H1 (cell line): Measurements from ENCODE around the gene GCLC. TPM values are rescaled to one million over a fixed set of nuclear protein-coding genes. Genes with fewer than 3 reads are reported as not detected.

ENCODE experiments used
- CTCF ChIA-PET: fragments of 300-600 bp; sonication (Branson Sonifier 250); formaldehyde crosslinking; loops from one replicate; lab custom pipeline; 2021; ENCODE audit not compliant: partially characterized antibody; lab: Charles Lee
- POLR2A ChIA-PET: fragments of 300-600 bp; sonication (Branson Sonifier 250); formaldehyde crosslinking; loops from one replicate; lab custom pipeline; 2021; ENCODE audit warnings: inconsistent platforms; ENCODE audit not compliant: partially characterized antibody; lab: Charles Lee
- DNase-seq, 2 experiments: peaks; one replicate each; pipeline versions ENCODE4 v3.0.0 to v3.0.0-alpha.2; 2010 to 2022; ENCODE audit warnings: low spot score in 2 of 2, low read depth in 1 of 2, mixed read lengths in 1 of 2
- FAIRE-seq: peaks from 2 replicates; lab custom pipeline; 2011; peaks lifted over from hg19 to GRCh38; lab: Jason Lieb, UNC
- H2AFZ ChIP-seq: 2 replicates; pipeline ENCODE4 v1.8.1; 2012; ENCODE audit warnings: low read length, inconsistent platforms
- H2AK5ac ChIP-seq: 2 replicates; pipeline ENCODE4 v1.6.1; 2013; ENCODE audit warnings: low read depth, low read length
- H2BK120ac ChIP-seq: replicated peaks from 2 replicates; pipeline ENCODE3; 2013; ENCODE audit warnings: low read depth, low read length, inconsistent platforms
- H2BK12ac ChIP-seq: 2 replicates; pipeline ENCODE4 v1.6.1; 2013; ENCODE audit warnings: low read depth, low read length
- H2BK15ac ChIP-seq: 2 replicates; pipeline ENCODE4 v1.6.1; 2013; ENCODE audit warnings: low read length
- H2BK20ac ChIP-seq: 2 replicates; pipeline ENCODE4 v1.6.1; 2013; ENCODE audit warnings: low read length
- H2BK5ac ChIP-seq: 2 replicates; pipeline ENCODE4 v1.6.1; 2013; ENCODE audit warnings: low read depth, low read length
- H3K14ac ChIP-seq: 2 replicates; pipeline ENCODE4 v1.6.1; 2013; ENCODE audit warnings: inconsistent platforms; ENCODE audit not compliant: insufficient read length
- H3K18ac ChIP-seq: 2 replicates; pipeline ENCODE4 v1.6.1; 2013; ENCODE audit warnings: low read length; ENCODE audit errors: extremely low read depth
- H3K23ac ChIP-seq: 2 replicates; pipeline ENCODE4 v1.6.1; 2013; ENCODE audit warnings: inconsistent platforms; ENCODE audit not compliant: insufficient read length
- H3K23me2 ChIP-seq: 2 replicates; pipeline ENCODE4 v1.6.1; 2013; ENCODE audit warnings: low read depth, low read length
- H3K27ac ChIP-seq: 2 replicates; pipeline ENCODE4 v1.6.1; 2011; ENCODE audit warnings: low read depth, low read length, inconsistent platforms
- H3K27me3 ChIP-seq, 4 experiments: replicated peaks in 1 of 4; 1 replicate in 1 of 4; 2 replicates in 3 of 4; pipeline versions ENCODE4 v1.6.1 to v1.8.1; 2011 to 2013; ENCODE audit warnings: low read length in 3 of 4, mild to moderate bottlenecking in 3 of 4, inconsistent platforms in 2 of 4, mixed read lengths in 2 of 4, moderate library complexity in 1 of 4; ENCODE audit not compliant: control insufficient read depth in 3 of 4, insufficient read depth in 3 of 4; ENCODE audit errors: extremely low read depth in 1 of 4
- H3K36me3 ChIP-seq, 4 experiments: 2 replicates each; pipeline versions ENCODE4 v1.6.1 to v1.8.1; 2011 to 2013; ENCODE audit warnings: mild to moderate bottlenecking in 4 of 4, low read length in 3 of 4, moderate library complexity in 2 of 4, control low read depth in 1 of 4, inconsistent platforms in 1 of 4; ENCODE audit not compliant: insufficient read depth in 4 of 4, control insufficient read depth in 2 of 4
- H3K4ac ChIP-seq: replicated peaks from 2 replicates; pipeline ENCODE3; 2013; ENCODE audit warnings: low read length, low read depth, mixed read lengths, inconsistent platforms; ENCODE audit not compliant: insufficient read length
- H3K4me1 ChIP-seq, 4 experiments: replicated peaks in 1 of 4; 1 replicate in 1 of 4; 2 replicates in 3 of 4; pipeline versions ENCODE4 v1.6.1 to v1.8.1; 2011 to 2013; ENCODE audit warnings: low read length in 3 of 4, inconsistent platforms in 2 of 4, mixed read lengths in 1 of 4; ENCODE audit not compliant: insufficient read depth in 4 of 4, control insufficient read depth in 3 of 4
- H3K4me2 ChIP-seq, 2 experiments: 2 replicates each; pipeline versions ENCODE4 v1.6.1 to v1.8.1; 2011 to 2013; ENCODE audit warnings: low read depth in 2 of 2, low read length in 2 of 2, control low read depth in 1 of 2, inconsistent platforms in 1 of 2, mild to moderate bottlenecking in 1 of 2; ENCODE audit not compliant: insufficient read depth in 1 of 2
- H3K4me3 ChIP-seq, 4 experiments: fragments of 200-600, 300-600 bp in 1 of 4; sonication (generic), shearing (Covaris generic), sonication (Bioruptor Twin) in 1 of 4; 2 replicates each; pipeline versions ENCODE4 v1.5.1 to v1.8.1; 2011 to 2016; ENCODE audit warnings: low read length in 4 of 4, low read depth in 3 of 4, control low read depth in 2 of 4, inconsistent platforms in 2 of 4, mild to moderate bottlenecking in 2 of 4, mixed read lengths in 1 of 4, moderate library complexity in 1 of 4; ENCODE audit not compliant: insufficient read depth in 2 of 4; ENCODE audit errors: extremely low read depth in 1 of 4
- H3K56ac ChIP-seq: replicated peaks from 2 replicates; pipeline ENCODE3; 2013; ENCODE audit warnings: low read depth, mild to moderate bottlenecking, mixed read lengths, low read length, inconsistent platforms; ENCODE audit not compliant: insufficient read length
- H3K79me1 ChIP-seq: 2 replicates; pipeline ENCODE4 v1.6.1; 2013; ENCODE audit warnings: low read depth, low read length, control low read depth
- H3K79me2 ChIP-seq, 2 experiments: 2 replicates each; pipeline versions ENCODE4 v1.6.1 to v1.8.1; 2012 to 2013; ENCODE audit warnings: low read length in 2 of 2, mild to moderate bottlenecking in 2 of 2, inconsistent platforms in 1 of 2; ENCODE audit not compliant: insufficient read depth in 2 of 2, control insufficient read depth in 1 of 2
- H3K9ac ChIP-seq, 4 experiments: replicated peaks in 1 of 4; 1 replicate in 1 of 4; 2 replicates in 3 of 4; pipeline versions ENCODE4 v1.6.1 to v1.8.1; 2011 to 2013; ENCODE audit warnings: low read depth in 3 of 4, low read length in 3 of 4, control low read depth in 2 of 4, mild to moderate bottlenecking in 2 of 4, moderate library complexity in 2 of 4, inconsistent platforms in 1 of 4; ENCODE audit errors: extremely low read depth in 1 of 4
- H3K9me3 ChIP-seq, 2 experiments: 2 replicates each; pipeline versions ENCODE4 v1.6.1 to v1.8.1; 2012 to 2013; ENCODE audit warnings: mild to moderate bottlenecking in 2 of 2, moderate library complexity in 2 of 2, control low read depth in 1 of 2, inconsistent platforms in 1 of 2, low read depth in 1 of 2, low read length in 1 of 2, mixed read lengths in 1 of 2; ENCODE audit not compliant: insufficient read depth in 2 of 2
- H4K20me1 ChIP-seq, 2 experiments: replicated peaks in 1 of 2; 2 replicates each; pipeline versions ENCODE3 to v1.8.1; 2011 to 2013; ENCODE audit warnings: inconsistent platforms in 2 of 2, low read length in 2 of 2, mild to moderate bottlenecking in 1 of 2; ENCODE audit not compliant: insufficient read depth in 2 of 2, control insufficient read depth in 1 of 2
- H4K5ac ChIP-seq: 2 replicates; pipeline ENCODE4 v1.6.1; 2013; ENCODE audit warnings: low read length, low read depth, mixed read lengths, inconsistent platforms; ENCODE audit not compliant: insufficient read length
- H4K8ac ChIP-seq: 2 replicates; pipeline ENCODE4 v1.8.0; 2013; ENCODE audit warnings: mild to moderate bottlenecking, moderate library complexity, low read length, inconsistent platforms; ENCODE audit not compliant: insufficient read depth; ENCODE audit errors: extremely low read depth
- H4K91ac ChIP-seq: replicated peaks from 2 replicates; pipeline ENCODE3; 2013; ENCODE audit warnings: low read length, mixed read lengths, inconsistent platforms; ENCODE audit not compliant: insufficient read length
- WGBS, 2 experiments: shearing (Covaris generic) in 1 of 2; methylation state at CpG; one replicate each; pipeline versions ENCODE4 v1.1.6 to v1.1.7; 2013 to 2015; ENCODE audit warnings: low lambda C conversion rate in 2 of 2, mixed read lengths in 2 of 2, inconsistent platforms in 1 of 2, low coverage in 1 of 2, missing lambda C conversion rate in 1 of 2; ENCODE audit not compliant: insufficient replicate concordance in 2 of 2, insufficient coverage in 1 of 2, insufficient read length in 1 of 2; ENCODE audit errors: extremely low coverage in 1 of 2, missing lambda C conversion rate in 1 of 2; 5-methylcytosine and 5-hydroxymethylcytosine counted together
- polyA plus RNA-seq, 7 experiments: library from polyadenylated mRNA; depleted of rRNA in 3 of 7; stranded (reverse) in 5 of 7; unstranded in 2 of 7; fragments of >200 nt in 5 of 7; fragments of 200-250 nt in 2 of 7; gene quantifications; 1 replicate in 5 of 7; 2 replicates in 1 of 7; 4 replicates in 1 of 7; pipeline versions ENCODE4 v1.2.1 to v1.2.3, GENCODE V29; 2011 to 2013; ENCODE audit warnings: missing spikeins in 2 of 7, mixed read lengths in 2 of 7
- total RNA-seq: library from RNA; stranded (reverse); fragmentation: NEBNext Ultra II Directional; extraction: Animal tissue kit (Norgen Biotek cat#: 25700); gene quantifications from 2 replicates; pipeline ENCODE4 v1.2.1, GENCODE V29; 2021

The GCLC gene
- total and polyA plus RNA-seq, 2 of the 8 experiments (the other 6 are each of a cell fraction or from before 2014, with no cell fraction given) = 15.8 to 54.0 TPM

DNA sequence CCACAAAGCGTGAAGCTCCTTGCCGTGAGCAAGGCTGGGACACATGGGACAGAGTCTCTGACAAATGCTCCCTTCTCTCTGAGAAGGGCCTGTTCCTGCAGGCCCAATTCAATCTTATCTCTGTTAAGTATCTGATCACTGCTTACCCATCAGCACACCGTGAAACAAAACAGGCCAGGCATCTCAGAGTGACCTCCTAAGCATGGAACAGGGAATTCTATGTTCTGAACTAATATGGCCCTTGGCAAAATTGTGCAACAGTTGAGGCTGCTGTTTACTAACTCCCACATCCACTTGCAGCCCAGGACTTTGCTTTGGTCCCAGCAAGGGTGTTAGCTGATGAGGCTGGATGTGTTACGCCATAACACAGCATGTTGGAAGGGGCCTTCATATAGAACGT, 79.2 kb downstream of the GCLC start:
- no peak overlapping the region for H3K4ac ChIP-seq
- POLR2A ChIA-PET = no interaction called here
- FAIRE-seq = no peak

More for the DNA sequence above, 79.2 kb downstream of the GCLC start:
- H3K23ac ChIP-seq = no peak overlapping the region
- CTCF ChIA-PET = interaction anchor here (0.9 to 1.1 kb wide), 4 partner anchors 8 to 293 kb away, joined by 3 to 4 read pairs (median 3); no protein-coding TSS in a partner anchor
- H2AFZ ChIP-seq = peak overlapping the region; percentile 81
- H3K56ac ChIP-seq = no peak overlapping the region
- no peak overlapping the region for H3K27ac ChIP-seq
- no peaks in the 10 kb centered on the region for H3K36me3 ChIP-seq
- H3K23me2 ChIP-seq = no peaks in the 10 kb centered on the region
- no peak overlapping the region for H2BK120ac ChIP-seq
- H2BK15ac ChIP-seq = no peak overlapping the region
- no peak overlapping the region for H4K8ac ChIP-seq
- H2BK5ac ChIP-seq = no peak overlapping the region
- H2AK5ac ChIP-seq = no peak overlapping the region
- no peaks in the 10 kb centered on the region for H3K4me1 ChIP-seq
- no peak overlapping the region for H3K4me3 ChIP-seq
- no peak overlapping the region for H3K18ac ChIP-seq
- H4K91ac ChIP-seq = no peak overlapping the region
- H3K9me3 ChIP-seq = no peaks in the 10 kb centered on the region
- no peaks in the 10 kb centered on the region for H3K79me1 ChIP-seq
- DNase-seq = no peak
- H2BK12ac ChIP-seq = no peak overlapping the region
- no peak overlapping the region for H3K9ac ChIP-seq
- no peak overlapping the region for H2BK20ac ChIP-seq
- no peak overlapping the region for H3K4me2 ChIP-seq
- H3K14ac ChIP-seq = no peak overlapping the region
- no peaks in the 10 kb centered on the region for H3K27me3 ChIP-seq
- H4K5ac ChIP-seq = no peak overlapping the region
- no peaks in the 10 kb centered on the region for H3K79me2 ChIP-seq
- WGBS, 2 experiments = 91% methylated on average over 5 of the region's 5 CpGs; no CpG with 5 or more reads in 1 of the 2 experiments
- no peaks in the 10 kb centered on the region for H4K20me1 ChIP-seq
